ENCODE measurements around the gene AKR1E2. TPM values are rescaled to one million over a fixed set of nuclear protein-coding genes. Genes with fewer than 3 reads are reported as not detected.

The AKR1E2 gene
- total and polyA plus RNA-seq, 2 of the 8 experiments (the other 6 are each of a cell fraction or from before 2014, with no cell fraction given), result 2.6 to 3.5 TPM

DNA sequence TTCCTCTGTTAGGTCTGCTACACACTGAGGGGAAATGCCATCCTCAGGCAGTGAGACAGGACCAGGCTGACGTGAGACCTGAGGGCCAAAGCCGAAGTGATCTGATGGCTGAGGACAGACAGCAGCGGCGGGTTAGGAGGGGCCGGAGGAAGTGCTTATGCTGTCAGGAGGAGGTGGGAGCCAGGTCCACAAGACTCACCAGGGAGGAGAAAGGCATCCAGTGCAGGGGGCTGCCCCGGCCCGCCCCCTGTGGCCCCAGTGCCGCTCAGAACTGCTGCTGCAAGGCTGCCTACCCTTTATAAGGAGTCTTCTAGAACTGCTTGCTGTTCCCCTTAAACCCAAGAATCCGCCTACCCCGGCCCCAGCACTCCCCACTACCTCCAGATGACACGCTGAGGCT is 19.8 kb downstream of the AKR1E2 start:
- 0 out of 7 replicates have a peak, but pooled peaks cover 0 to 3% (median 0%) of the 10 kb centered on the region in 4 experiments for H3K27me3 ChIP-seq (replicated peaks in 1 of 4; ENCODE audit: control insufficient read depth in 3 of 4, extremely low read depth in 1 of 4, insufficient read depth in 3 of 4, low read length in 3 of 4)
- H4K5ac ChIP-seq (ENCODE audit: insufficient read length, low read depth, low read length), result no peak overlapping the region
- no peak overlapping the region for H4K8ac ChIP-seq (ENCODE audit: extremely low read depth, insufficient read depth, low read length)
- DNase-seq (ENCODE audit: low read depth in 1 of 2, low spot score in 2 of 2) (no peak), FAIRE-seq (no peak)
- H3K9me3 ChIP-seq (ENCODE audit: insufficient read depth in 2 of 2, low read depth in 1 of 2, low read length in 1 of 2), result peaks cover 0 to 9% of the 10 kb centered on the region in 2 experiments; a peak in 1 of 4 replicates
- peaks cover 0 to 3% (median 2%) of the 10 kb centered on the region in 4 experiments; a peak in 4 of 7 replicates for H3K4me1 ChIP-seq (replicated peaks in 1 of 4; ENCODE audit: control insufficient read depth in 3 of 4, insufficient read depth in 4 of 4, low read length in 3 of 4)
- POLR2A ChIA-PET (ENCODE audit: partially characterized antibody), result no interaction called here
- no peaks in the 10 kb centered on the region for H3K79me1 ChIP-seq (ENCODE audit: low read depth, low read length)
- no peak overlapping the region for H2AK5ac ChIP-seq (ENCODE audit: low read depth, low read length)
- H3K4me2 ChIP-seq (ENCODE audit: insufficient read depth in 1 of 2, low read depth in 2 of 2, low read length in 2 of 2), result no peak overlapping the region
- no peak overlapping the region for H4K91ac ChIP-seq (replicated peaks; ENCODE audit: insufficient read length, low read length)
- no peak overlapping the region for H3K23ac ChIP-seq (ENCODE audit: insufficient read length)
- H3K27ac ChIP-seq (ENCODE audit: low read depth, low read length), result no peak overlapping the region
- H2AFZ ChIP-seq (ENCODE audit: low read length), result no peak overlapping the region
- H3K14ac ChIP-seq (ENCODE audit: insufficient read length), result no peak overlapping the region
- H3K18ac ChIP-seq (ENCODE audit: extremely low read depth, low read length), result no peak overlapping the region
- H2BK5ac ChIP-seq (ENCODE audit: low read depth, low read length), result no peak overlapping the region
- no peaks in the 10 kb centered on the region for H3K36me3 ChIP-seq (ENCODE audit: control insufficient read depth in 2 of 4, insufficient read depth in 4 of 4, low read length in 3 of 4)
- H3K4me3 ChIP-seq (ENCODE audit: extremely low read depth in 1 of 4, insufficient read depth in 2 of 4, low read depth in 3 of 4, low read length in 4 of 4), result no peak overlapping the region
- H3K4ac ChIP-seq (replicated peaks; ENCODE audit: insufficient read length, low read depth, low read length), result no peak overlapping the region
- 97% methylated on average over 11 of the region's 11 CpGs; no CpG with 5 or more reads in 1 of the 2 experiments for WGBS, 2 experiments (ENCODE audit: extremely low coverage in 1 of 2, insufficient coverage in 1 of 2, insufficient read length in 1 of 2, insufficient replicate concordance in 2 of 2, low coverage in 1 of 2, low lambda C conversion rate in 2 of 2, missing lambda C conversion rate in 1 of 2)
- H2BK15ac ChIP-seq (ENCODE audit: low read length), result no peak overlapping the region
- TF ChIP-seq SP1 (IDR thresholded peaks at IDR 0.05; ENCODE audit: low read depth, low read length) (no peak), EGR1 (IDR thresholded peaks at IDR 0.05; ENCODE audit: borderline replicate concordance, low read depth, low read length) (no peak), POLR2A (IDR thresholded peaks at IDR 0.05; ENCODE audit: control extremely low read depth in 1 of 2, low read depth in 2 of 2, low read length in 2 of 2) (no peak), CEBPB (IDR thresholded peaks at IDR 0.05; ENCODE audit: low read depth, low read length) (no peak), SIRT6 (IDR thresholded peaks at IDR 0.05; ENCODE audit: low read length) (no peak), CTBP2 (IDR thresholded peaks at IDR 0.05; ENCODE audit: borderline replicate concordance, insufficient read depth, insufficient read length, low read length) (no peak), ZNF274 (IDR thresholded peaks at IDR 0.05; ENCODE audit: borderline replicate concordance, extremely low read depth, low read length) (no peak), JUN (IDR thresholded peaks at IDR 0.05; ENCODE audit: low read depth, low read length) (no peak), EZH2 (IDR thresholded peaks at IDR 0.05; ENCODE audit: low read depth, low read length, severe bottlenecking) (no peak), RAD21 (IDR thresholded peaks at IDR 0.05 in 1 of 2, conservative IDR thresholded peaks at IDR 0.05 in 1 of 2; ENCODE audit: low read depth in 2 of 2, low read length in 2 of 2) (no peak)
- TF ChIP-seq, protein P1, sequence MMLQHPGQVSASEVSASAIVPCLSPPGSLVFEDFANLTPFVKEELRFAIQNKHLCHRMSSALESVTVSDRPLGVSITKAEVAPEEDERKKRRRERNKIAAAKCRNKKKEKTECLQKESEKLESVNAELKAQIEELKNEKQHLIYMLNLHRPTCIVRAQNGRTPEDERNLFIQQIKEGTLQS (IDR thresholded peaks at IDR 0.05; ENCODE audit: insufficient read depth, low read depth, low read length), result no peak
- no peak overlapping the region for H3K56ac ChIP-seq (replicated peaks; ENCODE audit: insufficient read length, low read depth, low read length)
- no peak overlapping the region for H2BK20ac ChIP-seq (ENCODE audit: low read length)
- H2BK12ac ChIP-seq (ENCODE audit: low read depth, low read length), result no peak overlapping the region
- H2BK120ac ChIP-seq (replicated peaks; ENCODE audit: low read depth, low read length), result no peak overlapping the region
- CTCF ChIA-PET (ENCODE audit: partially characterized antibody), result no interaction called here
- H3K9ac ChIP-seq (replicated peaks in 1 of 4; ENCODE audit: extremely low read depth in 1 of 4, low read depth in 3 of 4, low read length in 3 of 4), result no peak overlapping the region
- H3K79me2 ChIP-seq (ENCODE audit: control insufficient read depth in 1 of 2, insufficient read depth in 2 of 2, low read length in 2 of 2), result no peaks in the 10 kb centered on the region
- no peaks in the 10 kb centered on the region for H3K23me2 ChIP-seq (ENCODE audit: low read depth, low read length)
- no peaks in the 10 kb centered on the region for H4K20me1 ChIP-seq (replicated peaks in 1 of 2; ENCODE audit: control insufficient read depth in 1 of 2, insufficient read depth in 2 of 2, low read length in 2 of 2)
